ENCODE results near the gene OGT. TPM values are rescaled to one million over a fixed set of nuclear protein-coding genes. Genes with fewer than 3 reads are reported as not detected.
"Not testable (repeated sequence)": the region's sequence is repeated elsewhere in the genome, so short reads cannot be mapped to it uniquely, and the experiment has no call there.

Gene OGT
- total RNA-seq, 1 donor from 2014 or later, result 104 TPM

DNA sequence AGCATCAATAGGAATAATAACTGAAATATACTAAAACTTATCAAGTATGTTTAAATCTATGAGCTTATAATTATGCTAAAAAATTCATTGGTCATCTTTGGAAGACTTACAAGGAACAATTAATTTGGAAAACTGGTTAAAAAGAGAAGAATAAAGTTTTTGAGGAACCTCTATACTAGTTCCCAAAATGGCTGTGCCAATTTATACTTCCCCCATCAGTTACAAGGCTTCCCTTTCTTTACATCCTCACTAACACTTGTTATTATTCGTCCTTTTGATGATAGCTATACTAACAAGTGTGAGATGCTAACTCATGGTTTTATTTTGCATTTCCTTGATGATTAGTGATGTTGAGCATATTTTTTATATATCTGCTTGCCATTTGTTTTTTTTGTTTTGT is 17.1 kb downstream of the OGT start:
- Histone ChIP-seq H3K36me3 (ENCODE audit: control insufficient read depth, insufficient read depth, low read length) (peaks cover 9% of the 10 kb centered on the region), H3K27me3 (ENCODE audit: control insufficient read depth, insufficient read depth, low read length) (no peaks in the 10 kb centered on the region), H3K4me3 (ENCODE audit: low read depth, low read length) (no peak overlapping the region)
- TF ChIP-seq, protein P1, sequence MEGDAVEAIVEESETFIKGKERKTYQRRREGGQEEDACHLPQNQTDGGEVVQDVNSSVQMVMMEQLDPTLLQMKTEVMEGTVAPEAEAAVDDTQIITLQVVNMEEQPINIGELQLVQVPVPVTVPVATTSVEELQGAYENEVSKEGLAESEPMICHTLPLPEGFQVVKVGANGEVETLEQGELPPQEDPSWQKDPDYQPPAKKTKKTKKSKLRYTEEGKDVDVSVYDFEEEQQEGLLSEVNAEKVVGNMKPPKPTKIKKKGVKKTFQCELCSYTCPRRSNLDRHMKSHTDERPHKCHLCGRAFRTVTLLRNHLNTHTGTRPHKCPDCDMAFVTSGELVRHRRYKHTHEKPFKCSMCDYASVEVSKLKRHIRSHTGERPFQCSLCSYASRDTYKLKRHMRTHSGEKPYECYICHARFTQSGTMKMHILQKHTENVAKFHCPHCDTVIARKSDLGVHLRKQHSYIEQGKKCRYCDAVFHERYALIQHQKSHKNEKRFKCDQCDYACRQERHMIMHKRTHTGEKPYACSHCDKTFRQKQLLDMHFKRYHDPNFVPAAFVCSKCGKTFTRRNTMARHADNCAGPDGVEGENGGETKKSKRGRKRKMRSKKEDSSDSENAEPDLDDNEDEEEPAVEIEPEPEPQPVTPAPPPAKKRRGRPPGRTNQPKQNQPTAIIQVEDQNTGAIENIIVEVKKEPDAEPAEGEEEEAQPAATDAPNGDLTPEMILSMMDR (IDR thresholded peaks at IDR 0.05; ENCODE audit: insufficient read depth, low read length, severe bottlenecking), result no peak
- DNase-seq (ENCODE audit: low read depth) (no peak), FAIRE-seq (no peak)

DNA sequence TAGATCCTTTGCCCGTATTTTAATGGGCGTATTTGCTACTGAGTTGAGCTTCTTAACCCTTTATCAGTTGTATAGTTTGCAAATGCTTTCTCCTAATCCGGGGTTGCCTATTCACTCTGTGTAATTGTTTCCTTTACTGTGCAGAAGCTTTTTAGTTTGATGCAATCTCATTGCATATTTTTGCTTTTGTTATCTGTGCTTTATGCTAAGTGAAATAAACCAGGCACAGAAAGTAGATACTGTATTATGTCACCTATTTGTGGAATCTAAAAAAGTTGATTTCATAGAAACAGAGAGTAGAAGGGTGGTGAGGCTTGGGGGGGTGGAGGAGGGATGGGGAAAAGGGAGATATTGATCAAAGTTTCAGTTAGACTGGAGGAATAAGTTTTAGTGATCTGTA is 17.7 kb downstream of the OGT start:
- peaks cover 8% of the 10 kb centered on the region for H3K36me3 ChIP-seq (ENCODE audit: control insufficient read depth, insufficient read depth, low read length)

DNA sequence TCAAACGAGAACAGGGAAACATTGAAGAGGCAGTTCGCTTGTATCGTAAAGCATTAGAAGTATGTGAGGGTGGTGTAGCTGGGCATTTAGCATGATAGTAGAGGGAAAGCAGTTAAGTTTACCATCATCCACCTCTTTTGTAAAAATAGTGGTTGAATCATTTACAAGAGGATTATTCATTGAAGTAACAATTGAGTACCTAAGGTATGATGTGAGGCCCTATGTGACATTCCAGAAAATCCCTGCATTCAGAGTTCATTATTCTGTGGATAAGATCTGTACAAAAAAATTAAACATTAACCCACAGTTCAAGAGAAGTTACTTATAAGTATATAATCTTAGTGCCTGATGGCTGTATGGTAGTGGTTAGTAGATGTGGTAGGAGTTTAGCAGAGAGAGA is 23.1 kb downstream of the OGT start:
- Histone ChIP-seq H3K4me3 (ENCODE audit: low read depth, low read length) (no peak overlapping the region), H3K36me3 (ENCODE audit: control insufficient read depth, insufficient read depth, low read length) (peaks cover 1% of the 10 kb centered on the region), H3K27me3 (ENCODE audit: control insufficient read depth, insufficient read depth, low read length) (no peaks in the 10 kb centered on the region)
- TF ChIP-seq, protein P1 (IDR thresholded peaks at IDR 0.05; ENCODE audit: insufficient read depth, low read length, severe bottlenecking), result no peak
- DNase-seq (ENCODE audit: low read depth) (no peak), FAIRE-seq (no peak)

More for the DNA sequence above, 17.7 kb downstream of the OGT start:
- TF ChIP-seq, protein P1 (IDR thresholded peaks at IDR 0.05; ENCODE audit: insufficient read depth, low read length, severe bottlenecking), result no peak
- Histone ChIP-seq H3K27me3 (ENCODE audit: control insufficient read depth, insufficient read depth, low read length) (no peaks in the 10 kb centered on the region), H3K4me3 (ENCODE audit: low read depth, low read length) (no peak overlapping the region)
- no peak for FAIRE-seq
- DNase-seq (ENCODE audit: low read depth), result no peak

DNA sequence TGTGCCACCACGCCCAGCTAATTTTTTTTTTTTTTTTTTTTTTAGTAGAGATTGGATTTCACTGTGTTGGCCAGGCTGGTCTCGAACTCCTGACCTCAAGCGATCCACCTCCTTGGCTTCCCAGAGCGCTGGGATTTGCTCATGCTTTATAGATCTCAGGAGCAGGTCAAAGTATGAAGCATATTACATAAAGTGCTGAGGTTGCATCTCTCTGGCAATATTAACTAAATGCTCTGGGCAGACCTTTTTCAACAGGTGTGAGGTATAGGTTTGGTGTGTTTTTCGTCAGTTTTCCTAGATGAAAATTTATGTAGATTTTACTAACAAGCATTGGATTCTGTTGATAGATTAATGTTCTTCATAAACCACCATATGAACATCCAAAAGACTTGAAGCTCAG is 26.0 kb downstream of the OGT start:
- H3K36me3 ChIP-seq (ENCODE audit: control insufficient read depth, insufficient read depth, low read length), result peaks cover 5% of the 10 kb centered on the region

DNA sequence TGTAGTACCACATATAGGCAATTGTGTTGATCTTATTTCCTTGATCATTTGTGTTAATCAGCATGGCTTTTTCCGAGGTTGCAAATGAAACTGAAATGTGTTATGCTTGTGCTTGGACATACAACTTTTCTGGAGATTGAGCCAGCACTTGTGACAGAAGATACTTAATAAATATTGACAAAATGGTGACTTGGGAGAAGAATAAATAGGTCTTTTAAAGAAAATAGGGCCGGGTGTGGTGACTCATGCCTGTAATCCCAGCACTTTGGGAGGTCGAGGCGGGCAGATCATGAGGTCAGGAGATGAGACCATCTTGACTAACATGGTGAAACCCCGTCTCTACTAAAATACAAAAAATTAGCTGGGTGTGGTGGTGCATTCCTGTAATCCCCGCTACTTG is 26.9 kb downstream of the OGT start:
- not testable (repeated sequence) for H3K27me3 ChIP-seq (ENCODE audit: control insufficient read depth, insufficient read depth, low read length); DNase-seq (ENCODE audit: low read depth); FAIRE-seq; H3K4me3 ChIP-seq (ENCODE audit: low read depth, low read length); H3K36me3 ChIP-seq (ENCODE audit: control insufficient read depth, insufficient read depth, low read length)

More for the DNA sequence above, 26.0 kb downstream of the OGT start:
- DNase-seq (ENCODE audit: low read depth) (no peak), FAIRE-seq (no peak)
- Histone ChIP-seq H3K27me3 (ENCODE audit: control insufficient read depth, insufficient read depth, low read length) (no peaks in the 10 kb centered on the region), H3K4me3 (ENCODE audit: low read depth, low read length) (no peak overlapping the region)
- TF ChIP-seq, protein P1 (IDR thresholded peaks at IDR 0.05; ENCODE audit: insufficient read depth, low read length, severe bottlenecking), result no peak

DNA sequence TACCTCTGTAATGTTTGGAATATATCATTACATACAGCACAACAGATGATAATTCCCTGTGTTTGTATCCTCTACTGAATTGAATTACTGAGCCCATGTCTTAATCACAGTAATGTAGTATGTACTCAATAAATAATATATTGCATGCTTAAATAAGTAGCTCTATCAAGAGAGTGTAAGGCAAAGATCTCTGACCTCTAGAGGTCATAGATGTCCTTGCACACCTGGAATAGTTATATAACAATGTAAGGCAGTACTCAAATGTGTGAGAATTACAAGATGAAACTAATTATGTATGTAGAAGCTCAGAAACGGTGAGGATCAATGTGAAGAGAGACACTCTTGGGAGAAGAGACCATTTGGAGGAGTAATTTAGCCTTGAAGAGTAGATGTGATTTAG is 31.0 kb downstream of the OGT start:
- TF ChIP-seq, protein P1 (IDR thresholded peaks at IDR 0.05; ENCODE audit: insufficient read depth, low read length, severe bottlenecking), result no peak
- no peak overlapping the region for H3K4me3 ChIP-seq (ENCODE audit: low read depth, low read length)
- FAIRE-seq (no peak), DNase-seq (ENCODE audit: low read depth) (no peak)
- H3K36me3 ChIP-seq (ENCODE audit: control insufficient read depth, insufficient read depth, low read length), result peaks cover 8% of the 10 kb centered on the region
- no peaks in the 10 kb centered on the region for H3K27me3 ChIP-seq (ENCODE audit: control insufficient read depth, insufficient read depth, low read length)
